ENCODE data around the gene AKIRIN2.
"Not testable (repeated sequence)": the region's sequence is repeated elsewhere in the genome, so short reads cannot be mapped to it uniquely, and the experiment has no call there.

GRCh38 chr6:87712713-87713112, 10.7 kb upstream of the AKIRIN2 start:
- TF ChIP-seq CTCF (IDR thresholded peaks at IDR 0.05 in 2 of 3, conservative IDR thresholded peaks at IDR 0.05 in 1 of 3; ENCODE audit: control insufficient read depth in 2 of 3, extremely low read depth in 1 of 3, insufficient read depth in 1 of 3, low read depth in 3 of 3, low read length in 3 of 3); RFX5 (IDR thresholded peaks at IDR 0.05; ENCODE audit: low read depth, low read length); SKIL (IDR thresholded peaks at IDR 0.05; ENCODE audit: low read depth, poor library complexity, severe bottlenecking); ATF7 (IDR thresholded peaks at IDR 0.05; ENCODE audit: low read depth); SP1 (IDR thresholded peaks at IDR 0.05; ENCODE audit: low read depth, low read length); MAX (IDR thresholded peaks at IDR 0.05; ENCODE audit: low read depth, low read length); ZBTB40 (IDR thresholded peaks at IDR 0.05; ENCODE audit: borderline replicate concordance); EP300 (IDR thresholded peaks at IDR 0.05; ENCODE audit: borderline replicate concordance in 1 of 2, control insufficient read depth in 1 of 2, low read depth in 2 of 2, low read length in 2 of 2); EZH2 (IDR thresholded peaks at IDR 0.05; ENCODE audit: borderline replicate concordance, control insufficient read depth, low read depth, low read length); JUNB (IDR thresholded peaks at IDR 0.05): not testable (repeated sequence)

Measured in GM12878 (cell line).